Trophoblast cell (in vitro differentiated cells and primary cell): ENCODE results near the gene SKAP1.

ENCODE experiments used
- DNase-seq, 2 donors: peaks; one replicate each; pipeline ENCODE4 v3.0.0-alpha.2; 2016
- H2AFZ ChIP-seq: 2 replicates; pipeline ENCODE4 v1.6.1; 2013; ENCODE audit warnings: low read length, moderate library complexity, mild to moderate bottlenecking; ENCODE audit not compliant: insufficient read depth, poor library complexity
- H2AK5ac ChIP-seq: 2 replicates; pipeline ENCODE4 v1.6.1; 2013; ENCODE audit warnings: mild to moderate bottlenecking, low read length
- H2BK120ac ChIP-seq: 2 replicates; pipeline ENCODE4 v1.6.1; 2013; ENCODE audit warnings: low read length, mild to moderate bottlenecking, moderate library complexity; ENCODE audit not compliant: insufficient read depth, poor library complexity
- H2BK12ac ChIP-seq: 2 replicates; pipeline ENCODE4 v1.6.1; 2013; ENCODE audit warnings: mild to moderate bottlenecking, low read length, moderate library complexity
- H2BK5ac ChIP-seq: 2 replicates; pipeline ENCODE4 v1.6.1; 2013; ENCODE audit warnings: low read length, low read depth, moderate library complexity, mild to moderate bottlenecking; ENCODE audit not compliant: poor library complexity
- H3K14ac ChIP-seq: 2 replicates; pipeline ENCODE4 v1.6.1; 2013; ENCODE audit warnings: mild to moderate bottlenecking, low read length
- H3K18ac ChIP-seq: 2 replicates; pipeline ENCODE4 v1.6.1; 2013; ENCODE audit warnings: mild to moderate bottlenecking, low read length
- H3K23ac ChIP-seq: 2 replicates; pipeline ENCODE4 v1.6.1; 2013; ENCODE audit warnings: low read length
- H3K27ac ChIP-seq: 2 replicates; pipeline ENCODE4 v1.5.1; 2013; ENCODE audit warnings: low read depth, mild to moderate bottlenecking, inconsistent platforms, low read length, moderate library complexity
- H3K27me3 ChIP-seq: 2 replicates; pipeline ENCODE4 v1.6.1; 2013; ENCODE audit warnings: inconsistent platforms, mild to moderate bottlenecking, low read length, moderate library complexity; ENCODE audit not compliant: insufficient read depth
- H3K36me3 ChIP-seq, 2 experiments: 1 replicate in 1 of 2; 2 replicates in 1 of 2; pipeline ENCODE4 v1.6.1; 2013; ENCODE audit warnings: low read length in 2 of 2, mild to moderate bottlenecking in 2 of 2, moderate library complexity in 1 of 2; ENCODE audit not compliant: insufficient read depth in 2 of 2, control insufficient read depth in 1 of 2
- H3K4ac ChIP-seq: 2 replicates; pipeline ENCODE4 v1.6.1; 2013; ENCODE audit warnings: low read depth, mild to moderate bottlenecking, low read length, moderate library complexity
- H3K4me1 ChIP-seq, 2 experiments: 1 replicate in 1 of 2; 2 replicates in 1 of 2; pipeline ENCODE4 v1.6.1; 2013; ENCODE audit warnings: low read length in 2 of 2, mild to moderate bottlenecking in 2 of 2, moderate library complexity in 1 of 2; ENCODE audit not compliant: insufficient read depth in 2 of 2, control insufficient read depth in 1 of 2
- H3K4me2 ChIP-seq: 2 replicates; pipeline ENCODE4 v1.6.1; 2013; ENCODE audit warnings: inconsistent platforms, mild to moderate bottlenecking, low read length, moderate library complexity
- H3K4me3 ChIP-seq: 2 replicates; pipeline ENCODE4 v1.5.1; 2013; ENCODE audit warnings: mild to moderate bottlenecking, low read depth, low read length, inconsistent platforms
- H3K79me1 ChIP-seq: one replicate; pipeline ENCODE4 v1.6.1; 2013; ENCODE audit warnings: low read length
- H3K79me2 ChIP-seq: 2 replicates; pipeline ENCODE4 v1.6.1; 2013; ENCODE audit warnings: low read length, mild to moderate bottlenecking; ENCODE audit not compliant: control insufficient read depth, insufficient read depth, poor library complexity
- H3K9ac ChIP-seq: 2 replicates; pipeline ENCODE4 v1.6.1; 2013; ENCODE audit warnings: mild to moderate bottlenecking, low read length
- H3K9me3 ChIP-seq: 2 replicates; pipeline ENCODE4 v1.6.1; 2013; ENCODE audit warnings: low read depth, mild to moderate bottlenecking, control low read depth, inconsistent platforms, low read length; ENCODE audit not compliant: insufficient read depth
- H4K12ac ChIP-seq: 2 replicates; pipeline ENCODE4 v1.6.1; 2013; ENCODE audit warnings: low read depth, mild to moderate bottlenecking, low read length, moderate library complexity
- H4K8ac ChIP-seq: 2 replicates; pipeline ENCODE4 v1.6.1; 2013; ENCODE audit warnings: low read depth, mild to moderate bottlenecking, low read length, moderate library complexity
- H4K91ac ChIP-seq: one replicate; pipeline ENCODE4 v1.6.1; 2013; ENCODE audit warnings: low read depth, mild to moderate bottlenecking, low read length, moderate library complexity
- WGBS: extraction: QIAGEN DNeasy Blood & Tissue Kit; methylation state at CpG from one replicate; pipeline ENCODE4 v1.1.7; 2013; ENCODE audit warnings: missing lambda C conversion rate; ENCODE audit not compliant: insufficient read length, insufficient coverage; ENCODE audit errors: extremely low coverage; 5-methylcytosine and 5-hydroxymethylcytosine counted together

Gene SKAP1

GRCh38 chr17:48313096-48313755 is 116.8 kb downstream of the SKAP1 start:
- no peak overlapping the region for H3K14ac ChIP-seq
- H3K4me1 ChIP-seq: no peaks in the 10 kb centered on the region
- no peak overlapping the region for H3K9ac ChIP-seq
- H3K4me2 ChIP-seq: no peak overlapping the region
- no peak overlapping the region for H4K12ac ChIP-seq
- H2BK120ac ChIP-seq: no peak overlapping the region
- H3K79me1 ChIP-seq: no peaks in the 10 kb centered on the region
- no CpG with 5 or more reads among the region's 8 CpGs for WGBS
- H3K4ac ChIP-seq: no peak overlapping the region
- no peaks in the 10 kb centered on the region for H3K9me3 ChIP-seq
- no peak overlapping the region for H3K23ac ChIP-seq
- H3K27ac ChIP-seq: no peak overlapping the region
- no peaks in the 10 kb centered on the region for H3K36me3 ChIP-seq
- H3K79me2 ChIP-seq: no peaks in the 10 kb centered on the region
- no peak overlapping the region for H2BK5ac ChIP-seq
- H3K18ac ChIP-seq: no peak overlapping the region
- H4K8ac ChIP-seq: no peak overlapping the region
- DNase-seq: no peak
- H4K91ac ChIP-seq: no peak overlapping the region
- no peaks in the 10 kb centered on the region for H3K27me3 ChIP-seq
- H2BK12ac ChIP-seq: no peak overlapping the region
- H2AK5ac ChIP-seq: no peak overlapping the region
- no peak overlapping the region for H3K4me3 ChIP-seq
- no peak overlapping the region for H2AFZ ChIP-seq

- no peak overlapping the region for H3K9ac ChIP-seq
- H3K79me1 ChIP-seq: no peaks in the 10 kb centered on the region
- H3K23ac ChIP-seq: no peak overlapping the region
- H2BK5ac ChIP-seq: no peak overlapping the region
- H3K27me3 ChIP-seq: no peaks in the 10 kb centered on the region
- H3K79me2 ChIP-seq: no peaks in the 10 kb centered on the region
- H4K8ac ChIP-seq: no peak overlapping the region
- H3K4me2 ChIP-seq: no peak overlapping the region
- no peak overlapping the region for H3K4ac ChIP-seq
- H3K18ac ChIP-seq: no peak overlapping the region
- H2BK120ac ChIP-seq: no peak overlapping the region
- DNase-seq: no peak
- H2AK5ac ChIP-seq: no peak overlapping the region
- H3K4me1 ChIP-seq: no peaks in the 10 kb centered on the region
- no peak overlapping the region for H3K4me3 ChIP-seq
- no peak overlapping the region for H4K12ac ChIP-seq
- H3K9me3 ChIP-seq: no peaks in the 10 kb centered on the region
- no CpG with 5 or more reads among the region's 3 CpGs for WGBS
- no peak overlapping the region for H3K27ac ChIP-seq
- H2BK12ac ChIP-seq: no peak overlapping the region
- no peak overlapping the region for H4K91ac ChIP-seq
- H2AFZ ChIP-seq: no peak overlapping the region
- H3K36me3 ChIP-seq: no peaks in the 10 kb centered on the region
- H3K14ac ChIP-seq: no peak overlapping the region
Measured at GRCh38 chr17:48311324-48311723, 118.7 kb downstream of the SKAP1 start.

- Histone ChIP-seq H2BK5ac (no peak overlapping the region), H3K18ac (no peak overlapping the region), H3K79me1 (no peaks in the 10 kb centered on the region), H4K12ac (no peak overlapping the region), H3K14ac (no peak overlapping the region), H3K4me2 (no peak overlapping the region), H3K27ac (no peak overlapping the region), H2BK120ac (no peak overlapping the region), H4K8ac (no peak overlapping the region), H3K36me3 (no peaks in the 10 kb centered on the region), H3K79me2 (no peaks in the 10 kb centered on the region), H3K27me3 (no peaks in the 10 kb centered on the region), H3K4me3 (no peak overlapping the region), H3K23ac (no peak overlapping the region), H4K91ac (no peak overlapping the region), H3K9me3 (no peaks in the 10 kb centered on the region), H3K4me1 (no peaks in the 10 kb centered on the region), H3K9ac (no peak overlapping the region), H2BK12ac (no peak overlapping the region), H3K4ac (no peak overlapping the region), H2AFZ (no peak overlapping the region), H2AK5ac (no peak overlapping the region)
- DNase-seq: no peak
- WGBS: no CpG with 5 or more reads among the region's 16 CpGs
Measured at GRCh38 chr17:48310748-48311213, 119.2 kb downstream of the SKAP1 start.

GRCh38 chr17:48308581-48308980 is 121.4 kb downstream of the SKAP1 start:
- no peak overlapping the region for H4K12ac ChIP-seq
- H3K14ac ChIP-seq: no peak overlapping the region
- H3K27me3 ChIP-seq: no peaks in the 10 kb centered on the region
- no peak overlapping the region for H3K4me2 ChIP-seq
- H3K27ac ChIP-seq: no peak overlapping the region
- H2BK12ac ChIP-seq: no peak overlapping the region
- H3K79me1 ChIP-seq: no peaks in the 10 kb centered on the region
- H4K91ac ChIP-seq: no peak overlapping the region
- H2BK120ac ChIP-seq: no peak overlapping the region
- no peak overlapping the region for H2BK5ac ChIP-seq
- H3K4me1 ChIP-seq: no peaks in the 10 kb centered on the region
- no peak overlapping the region for H4K8ac ChIP-seq
- H3K18ac ChIP-seq: no peak overlapping the region
- H3K4me3 ChIP-seq: no peak overlapping the region
- no peak for DNase-seq
- H3K9ac ChIP-seq: no peak overlapping the region
- no peak overlapping the region for H2AK5ac ChIP-seq
- H2AFZ ChIP-seq: no peak overlapping the region
- no peaks in the 10 kb centered on the region for H3K36me3 ChIP-seq
- H3K79me2 ChIP-seq: no peaks in the 10 kb centered on the region
- H3K4ac ChIP-seq: no peak overlapping the region
- H3K23ac ChIP-seq: no peak overlapping the region
- no peaks in the 10 kb centered on the region for H3K9me3 ChIP-seq
- no CpG with 5 or more reads among the region's 1 CpG for WGBS
